GM19455 (cell line): ENCODE measurements around the gene FAM209A.
"Not testable (repeated sequence)": the region's sequence is repeated elsewhere in the genome, so short reads cannot be mapped to it uniquely, and the experiment has no call there.

Source experiments
- ATAC-seq: cut with Tn5 transposase; IDR thresholded peaks from one replicate; pipeline ENCODE4 v1.9.1; 2021; ENCODE audit not compliant: unreplicated experiment

Gene FAM209A

DNA sequence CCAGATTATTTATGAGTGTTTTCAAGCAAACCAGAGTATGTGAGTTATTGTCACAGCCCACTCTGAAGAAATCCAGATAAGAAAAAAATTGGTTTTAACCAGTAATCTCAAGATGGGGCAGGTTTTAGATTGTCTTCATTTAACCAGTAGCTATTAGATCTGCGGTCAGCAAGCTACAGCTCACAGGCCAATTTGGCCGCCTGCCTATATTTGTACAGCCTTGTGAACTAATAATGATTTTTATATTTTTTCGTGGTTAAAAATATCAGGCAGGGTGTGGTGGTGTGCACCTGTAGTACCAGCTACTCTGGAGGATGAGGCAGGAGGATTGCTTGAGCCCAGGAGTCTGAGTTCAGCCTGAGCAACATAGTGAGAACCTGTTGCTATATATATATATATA is 13.5 kb downstream of the FAM209A start:
- ATAC-seq, result no peak

DNA sequence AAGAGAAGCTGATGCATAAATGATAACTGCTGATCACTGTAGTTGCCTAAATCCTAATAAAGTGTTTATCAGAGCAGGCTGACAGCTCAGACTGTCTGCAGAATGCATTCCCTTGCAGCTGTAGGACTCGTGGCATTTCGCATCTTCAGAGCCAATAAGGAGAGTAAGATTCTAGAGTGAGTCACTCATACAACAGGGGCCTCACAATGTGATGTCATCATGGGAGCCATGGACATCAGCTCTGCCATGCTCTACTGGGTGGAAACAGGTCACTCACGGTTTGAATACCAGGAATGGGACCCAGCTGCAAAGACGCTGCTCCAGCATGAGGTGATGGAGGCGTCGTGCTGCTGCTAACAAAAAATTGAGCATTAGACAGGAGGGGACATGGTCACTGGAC is 15.9 kb downstream of the FAM209A start:
- no peak for ATAC-seq

DNA sequence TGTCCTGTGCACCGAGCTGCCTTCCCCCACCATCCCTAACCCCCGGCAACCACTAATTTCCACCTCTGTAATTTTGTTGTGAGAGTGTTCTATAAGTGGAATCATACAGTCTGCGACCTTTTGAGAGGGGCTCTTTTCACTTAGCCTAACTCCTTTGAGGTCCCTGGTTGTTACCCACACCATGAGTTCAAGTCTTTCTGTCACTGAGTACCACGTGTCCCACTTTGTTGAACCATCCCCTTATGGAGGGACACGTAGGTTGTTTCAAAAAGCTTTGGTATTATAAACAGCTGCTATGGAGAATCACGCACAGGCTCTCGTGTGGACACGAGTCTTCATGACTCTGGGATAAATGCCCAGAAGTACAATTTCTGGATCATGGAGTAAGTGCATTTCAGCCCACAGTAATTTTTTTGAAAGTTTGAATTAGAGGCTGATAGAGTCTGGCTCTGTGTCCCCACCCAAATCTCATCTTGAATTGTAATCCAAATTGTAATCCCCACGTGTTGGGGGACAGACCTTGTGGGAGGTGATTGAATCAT is 18.0 kb downstream of the FAM209A start:
- no peak for ATAC-seq

GRCh38 chr20:56551571-56551970 is 27.0 kb downstream of the FAM209A start:
- ATAC-seq, result no peak

- ATAC-seq, result no peak
These were observed 28.5 kb downstream of the FAM209A start for GRCh38 chr20:56552911-56553629.

- ATAC-seq, result peak; percentile 66
These were observed 30.3 kb downstream of the FAM209A start for GRCh38 chr20:56554869-56555268.

GRCh38 chr20:56558968-56559367 is 34.4 kb downstream of the FAM209A start:
- no peak for ATAC-seq

GRCh38 chr20:56564526-56564925 is 40.0 kb downstream of the FAM209A start:
- not testable (repeated sequence) for ATAC-seq

DNA sequence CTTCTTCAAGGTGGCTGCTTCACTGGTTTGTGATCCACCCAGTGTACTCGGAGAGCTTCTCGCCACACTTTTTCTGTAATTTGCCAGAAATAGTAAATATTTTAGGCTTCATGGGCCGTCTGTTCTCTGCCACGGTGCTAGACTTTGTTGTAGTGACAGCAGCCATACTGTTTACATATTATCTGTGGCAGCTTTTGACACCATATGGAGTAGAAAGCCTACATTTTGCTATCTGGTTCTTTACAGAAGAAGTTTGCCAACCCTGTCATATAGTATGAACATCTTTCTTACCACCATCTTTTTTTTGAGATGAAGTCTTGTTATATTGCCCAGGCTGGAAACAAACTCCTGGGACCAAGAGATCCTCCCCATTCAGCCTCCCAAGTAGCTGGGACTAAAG is 41.0 kb downstream of the FAM209A start:
- ATAC-seq, result no peak

DNA sequence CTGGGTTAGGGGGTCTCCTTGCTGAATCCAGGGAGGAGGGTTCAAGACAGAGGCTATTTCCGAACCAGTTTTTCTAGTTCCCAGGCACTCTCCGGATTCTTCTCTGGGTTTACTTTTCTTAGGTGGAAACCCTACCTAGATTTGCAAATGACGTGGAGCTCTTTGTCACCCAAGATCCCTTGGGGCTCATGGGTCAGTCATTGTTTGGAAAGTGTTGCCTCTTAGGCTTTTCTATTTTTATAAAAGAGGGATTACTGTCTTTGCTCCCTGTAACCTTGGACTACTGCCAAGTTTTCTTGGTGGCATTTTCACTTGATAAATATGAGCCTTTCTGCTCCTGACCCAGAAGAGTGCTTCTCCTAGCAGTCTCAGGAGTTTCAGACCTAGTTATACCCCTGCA is 42.1 kb downstream of the FAM209A start:
- ATAC-seq, result no peak

GRCh38 chr20:56570832-56571231 is 46.3 kb downstream of the FAM209A start:
- no peak for ATAC-seq

DNA sequence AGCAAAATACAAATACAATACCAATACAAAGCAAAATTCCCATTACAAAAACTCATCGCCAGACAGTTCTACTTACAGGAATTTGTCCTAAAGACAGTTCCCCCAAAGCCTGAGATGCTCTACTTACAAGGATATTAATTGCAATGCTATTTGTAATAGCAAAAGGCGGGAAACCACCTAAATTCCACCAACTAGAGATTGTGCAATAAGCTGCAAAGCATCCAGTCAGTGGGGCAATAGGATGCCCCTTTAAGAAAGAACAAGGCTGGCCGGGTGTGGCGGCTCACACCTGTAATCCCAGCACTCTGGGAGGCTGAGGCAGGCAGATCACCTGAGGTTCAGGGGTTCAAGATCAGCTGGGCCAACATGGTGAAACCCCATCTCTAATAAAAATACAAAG is 47.6 kb downstream of the FAM209A start:
- no peak for ATAC-seq

GRCh38 chr20:56573986-56574385 is 49.4 kb downstream of the FAM209A start:
- no peak for ATAC-seq

DNA sequence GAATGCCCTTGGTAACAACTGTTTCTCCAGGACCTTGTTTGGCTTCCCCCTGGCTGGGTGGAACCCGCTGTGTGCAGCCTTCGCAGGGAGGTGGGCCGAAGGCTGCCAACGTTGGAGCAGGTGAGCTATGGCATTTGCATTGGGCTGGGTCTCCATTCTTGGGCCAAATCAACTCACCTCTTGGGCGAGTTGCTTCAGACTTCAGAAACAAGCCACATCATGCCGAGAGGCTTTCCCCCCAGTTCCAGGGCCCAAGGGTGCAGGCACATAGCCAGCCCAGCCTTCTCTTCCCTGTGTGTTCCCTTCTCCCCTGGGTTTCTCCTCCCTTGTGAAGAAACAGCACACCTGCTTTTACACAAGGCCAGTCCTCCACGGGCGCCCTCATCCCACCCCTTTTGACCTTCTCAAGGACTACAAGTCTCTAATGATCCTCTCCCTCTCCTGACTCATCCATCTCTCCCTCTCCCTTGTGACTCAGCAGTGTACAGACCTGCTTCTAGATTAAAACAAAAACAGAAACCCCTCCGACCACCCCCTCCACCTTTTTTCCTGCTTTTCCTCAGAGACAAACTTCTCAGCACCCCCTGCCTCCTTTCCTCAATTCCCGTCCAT is 50.1 kb downstream of the FAM209A start:
- no peak for ATAC-seq

DNA sequence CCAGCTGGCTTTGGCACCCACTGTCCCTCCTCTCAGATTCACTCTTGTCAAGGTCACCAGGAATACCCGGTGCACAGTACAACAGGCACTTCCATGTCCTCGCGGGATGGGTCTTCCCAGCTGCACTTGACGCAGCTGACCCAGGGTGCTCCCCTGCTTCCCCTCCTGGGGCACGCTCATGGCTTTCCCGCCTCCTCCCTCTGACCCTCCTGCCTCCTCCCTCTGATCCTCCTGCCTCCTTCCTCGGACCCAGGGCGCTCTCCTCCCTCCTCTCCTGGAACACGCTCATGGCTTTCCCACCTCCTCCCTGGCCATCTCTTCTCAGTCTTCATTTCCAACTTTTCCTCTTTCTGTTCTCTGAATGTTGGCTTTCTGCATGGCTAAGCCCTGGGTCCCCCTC is 50.6 kb downstream of the FAM209A start:
- ATAC-seq, result no peak
